Activated CD4-positive, alpha-beta T cell treated with anti-CD3 and anti-CD28 coated beads, Interleukin-10, Interleukin-2, amounts not matched to agents 100 ng/mL and 50 ng/mL, durations not matched to agents 16 hours and 8 hours (primary cell): ENCODE data around the gene FCHSD2.
A peak's percentile ranks its signal among the peaks of the same experiment; 100 is the strongest.
"Not testable (repeated sequence)": the region's sequence is repeated elsewhere in the genome, so short reads cannot be mapped to it uniquely, and the experiment has no call there.

Source experiments
- DNase-seq: peaks from one replicate; pipeline ENCODE4 v3.0.0-alpha.2; 2020

Gene FCHSD2

GRCh38 chr11:73002214-73002613 is 139.9 kb downstream of the FCHSD2 start:
- no peak for DNase-seq

DNA sequence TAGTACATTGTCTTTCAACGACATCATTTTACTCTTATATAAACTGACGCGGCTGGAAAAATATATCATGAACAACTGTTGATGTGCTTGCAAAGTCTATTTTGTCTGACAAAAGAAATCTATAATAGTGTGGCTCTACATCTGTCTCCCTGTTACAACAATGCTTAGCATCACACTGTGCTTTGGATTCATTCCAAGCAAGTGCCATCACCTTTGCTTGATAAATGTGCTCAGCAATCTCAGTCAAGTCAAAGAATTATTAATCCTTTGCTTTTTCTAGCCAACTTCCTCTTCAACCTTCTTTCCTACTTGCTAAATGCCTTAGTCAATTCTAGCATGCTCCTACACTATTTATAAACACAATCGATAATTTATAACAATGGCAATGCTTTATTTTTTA is 140.5 kb downstream of the FCHSD2 start:
- no peak for DNase-seq

DNA sequence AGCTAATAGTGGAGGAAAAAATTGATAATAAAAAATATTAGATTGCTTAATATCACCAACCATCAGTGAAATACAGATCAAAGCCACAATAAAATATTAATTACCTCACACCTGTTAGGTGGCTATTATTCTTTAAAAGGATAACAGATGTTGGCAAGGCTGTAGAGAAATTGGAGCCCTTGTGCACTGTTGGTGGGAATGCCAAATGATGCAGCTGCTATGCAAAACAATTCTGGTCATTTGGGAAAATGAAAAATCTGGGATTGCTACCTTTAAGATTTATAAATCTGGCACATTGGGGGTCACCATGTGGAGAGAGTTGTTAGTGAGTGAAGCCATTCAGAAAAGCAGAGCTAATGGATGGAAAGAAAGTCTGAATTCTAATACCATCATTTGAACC is 143.4 kb downstream of the FCHSD2 start:
- no peak for DNase-seq

DNA sequence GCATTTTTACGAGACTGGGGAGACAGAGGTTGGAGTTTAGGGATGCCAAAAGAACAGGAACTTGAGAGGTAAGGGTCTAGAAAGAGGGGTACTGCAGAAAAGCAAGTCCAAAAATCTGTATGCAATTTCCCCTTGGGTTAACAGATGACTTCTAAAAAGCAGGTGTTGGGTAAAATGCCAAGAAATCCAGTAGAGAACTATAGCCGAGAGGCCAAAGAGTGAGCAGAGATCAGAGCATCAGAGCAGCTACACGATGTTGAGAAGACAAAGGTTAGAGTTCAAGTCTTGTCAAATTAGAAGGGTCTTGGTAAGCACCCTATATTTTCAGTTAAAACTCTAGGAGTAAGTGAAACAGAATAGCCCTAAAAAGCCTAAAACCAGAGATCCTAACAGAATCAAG is 145.2 kb downstream of the FCHSD2 start:
- no peak for DNase-seq

DNA sequence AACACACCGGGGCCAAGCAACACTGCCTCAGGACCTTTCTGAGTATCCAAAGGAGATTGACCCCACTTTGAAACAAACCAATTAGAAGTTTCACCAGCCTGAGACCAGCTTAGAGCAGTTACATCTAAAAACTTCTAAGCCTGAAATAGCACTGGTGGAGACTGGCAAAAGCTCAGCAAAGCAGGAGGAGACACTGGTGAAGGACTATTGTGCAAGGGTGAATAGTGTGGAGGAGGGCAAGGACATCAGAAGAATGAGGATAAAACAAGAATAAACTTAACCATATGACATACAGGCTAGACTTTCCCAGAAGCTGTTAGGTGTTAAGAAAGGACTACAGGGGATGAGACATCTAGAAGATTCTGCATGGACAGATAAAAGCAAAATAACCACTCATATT is 152.4 kb downstream of the FCHSD2 start:
- DNase-seq, result no peak

GRCh38 chr11:72988821-72989220 is 153.3 kb downstream of the FCHSD2 start:
- no peak for DNase-seq

DNA sequence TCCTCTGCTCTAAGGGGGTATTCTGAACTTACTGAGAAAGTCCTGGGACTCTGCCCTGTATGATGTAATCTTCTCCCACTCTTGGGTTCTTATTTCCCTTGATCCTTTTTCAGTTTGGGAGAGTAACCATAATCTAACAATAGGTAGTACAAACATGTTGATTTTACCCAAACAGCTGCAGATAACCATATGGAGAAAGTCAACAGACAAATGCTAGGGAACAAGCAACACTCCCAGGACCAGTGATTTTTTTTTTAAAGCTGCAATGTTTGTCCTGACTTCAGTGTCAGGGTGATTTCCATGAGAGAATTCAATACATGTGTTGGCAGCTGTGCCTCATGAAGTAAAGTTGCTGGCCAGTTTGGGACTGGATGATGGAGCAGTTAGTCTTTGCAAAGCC is 156.5 kb downstream of the FCHSD2 start:
- DNase-seq, result no peak

- DNase-seq, result no peak
Measured at GRCh38 chr11:72984453-72985077, 157.6 kb downstream of the FCHSD2 start.

- peak; percentile 26 for DNase-seq
Measured at GRCh38 chr11:72983560-72983959, 158.6 kb downstream of the FCHSD2 start.

DNA sequence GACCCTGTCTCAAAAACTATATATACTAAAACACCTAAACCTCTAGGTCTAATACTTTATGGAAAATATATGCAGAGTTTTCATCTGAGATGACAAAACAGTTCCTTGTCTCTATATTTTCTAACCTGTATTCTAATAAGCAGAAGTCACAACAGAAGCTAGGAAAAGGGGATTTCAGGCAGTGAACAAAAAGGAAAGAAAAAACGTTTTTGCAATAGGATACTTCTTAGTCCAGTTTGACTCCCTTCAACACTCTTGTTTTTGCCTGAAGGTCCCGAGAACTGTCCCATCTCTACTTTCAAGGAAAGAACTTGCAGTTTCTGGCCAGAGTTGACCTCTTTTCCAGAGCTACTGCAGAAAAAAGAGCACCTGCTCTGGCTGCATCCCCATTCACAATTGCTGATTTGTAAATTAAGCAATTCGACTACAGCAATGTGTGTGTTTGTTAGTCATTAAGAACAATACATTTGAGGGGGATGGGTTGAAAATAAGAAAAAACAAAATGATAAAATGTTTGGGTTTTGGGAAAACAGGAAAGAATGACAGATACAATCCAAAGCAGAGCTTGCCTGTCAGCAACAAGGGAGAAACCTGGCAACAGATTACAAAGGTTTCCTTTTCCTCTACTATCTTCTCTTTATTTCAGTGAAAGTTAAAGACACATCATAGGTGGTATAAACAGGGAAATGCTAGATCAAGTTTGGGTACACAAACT is 160.0 kb downstream of the FCHSD2 start:
- DNase-seq, result no peak

GRCh38 chr11:72981080-72981479 is 161.0 kb downstream of the FCHSD2 start:
- peak; percentile 18 for DNase-seq

- not testable (repeated sequence) for DNase-seq
Measured at GRCh38 chr11:72977782-72978181, 164.3 kb downstream of the FCHSD2 start.

GRCh38 chr11:72976522-72976892 is 165.6 kb downstream of the FCHSD2 start:
- DNase-seq, result not testable (repeated sequence)

- peak; percentile 77 for DNase-seq
Measured at GRCh38 chr11:72975778-72976521, 166.2 kb downstream of the FCHSD2 start.

DNA sequence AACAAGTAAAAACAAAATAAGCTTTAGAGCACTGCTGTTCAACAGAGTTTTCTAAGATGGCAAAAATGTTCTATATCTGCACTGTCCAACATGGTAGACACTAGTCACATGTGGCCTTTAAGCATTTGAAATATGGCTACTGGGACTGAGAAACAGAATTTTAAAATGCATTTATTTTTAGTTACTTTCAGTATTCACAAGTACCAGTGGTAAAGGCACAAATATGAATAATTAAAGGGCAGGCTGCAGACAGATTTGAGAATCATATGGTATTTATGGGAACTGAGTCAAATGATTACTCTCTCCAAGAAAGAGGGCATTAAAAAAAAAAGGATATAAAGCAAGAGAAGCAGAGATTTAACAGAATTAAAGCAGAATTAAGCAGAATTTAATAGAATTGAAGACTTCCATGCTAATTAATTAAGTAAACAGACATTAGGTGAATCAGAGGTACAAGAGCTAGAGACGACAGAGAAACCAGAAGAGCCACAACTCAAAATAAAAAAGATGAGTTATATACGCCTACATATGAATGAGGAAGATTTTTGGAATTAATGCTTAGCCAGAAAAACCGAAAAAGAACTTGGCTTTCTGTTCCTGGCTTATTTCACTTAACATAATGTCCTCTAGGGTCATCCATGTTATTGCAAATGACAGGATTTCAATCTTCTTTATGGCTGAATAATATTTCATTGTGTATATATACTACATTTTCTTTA is 167.5 kb downstream of the FCHSD2 start:
- no peak for DNase-seq

GRCh38 chr11:72972496-72973128 is 169.5 kb downstream of the FCHSD2 start:
- DNase-seq, result no peak

GRCh38 chr11:72971192-72971967 is 170.7 kb downstream of the FCHSD2 start:
- no peak for DNase-seq

DNA sequence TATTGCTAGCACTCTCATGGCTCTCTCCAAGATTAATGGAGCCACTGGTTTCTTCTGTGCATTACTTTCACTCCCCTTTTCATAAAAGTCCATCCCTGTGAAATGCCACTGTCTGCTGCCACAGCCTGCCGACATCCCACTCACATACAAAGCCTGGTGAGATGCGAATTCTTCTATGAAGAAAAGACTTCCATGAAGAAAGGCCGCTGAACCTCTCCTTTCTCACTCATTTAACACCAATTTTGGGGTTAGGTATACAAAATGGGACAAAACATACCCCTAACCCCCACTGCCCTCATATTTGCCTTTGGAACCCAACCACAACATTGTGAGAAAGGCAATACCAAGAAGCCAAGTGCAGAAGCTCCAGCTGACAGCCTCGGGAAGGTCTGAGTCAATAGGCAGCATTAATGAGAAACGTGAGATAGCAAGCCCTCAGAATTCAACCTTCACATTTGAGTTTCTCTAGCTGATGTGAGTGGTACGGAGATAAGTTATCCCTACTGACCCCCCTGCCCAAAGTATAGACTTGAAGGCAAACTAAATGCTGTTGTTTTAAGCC is 171.5 kb downstream of the FCHSD2 start:
- DNase-seq, result peak; percentile 79

DNA sequence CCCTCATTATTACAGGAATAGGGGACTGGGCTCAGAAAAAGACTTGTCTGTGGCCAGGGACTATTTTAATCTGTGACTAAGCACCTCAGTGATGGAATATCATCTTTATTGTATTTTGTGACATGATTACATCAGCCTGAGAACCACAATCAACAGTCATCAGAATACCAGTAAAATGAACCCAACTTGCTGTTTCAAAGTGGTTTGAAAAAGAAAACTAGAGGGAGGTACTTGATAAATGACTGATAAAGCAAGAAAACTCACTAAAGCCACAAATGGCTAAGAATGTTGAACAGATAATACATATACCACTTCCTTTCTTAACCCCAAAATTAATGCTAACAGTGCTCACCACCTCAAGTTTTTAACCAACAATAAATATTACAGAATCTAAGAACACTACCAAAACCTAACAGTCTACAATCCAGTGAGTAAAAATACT is 172.2 kb downstream of the FCHSD2 start:
- peak; percentile 91 for DNase-seq

DNA sequence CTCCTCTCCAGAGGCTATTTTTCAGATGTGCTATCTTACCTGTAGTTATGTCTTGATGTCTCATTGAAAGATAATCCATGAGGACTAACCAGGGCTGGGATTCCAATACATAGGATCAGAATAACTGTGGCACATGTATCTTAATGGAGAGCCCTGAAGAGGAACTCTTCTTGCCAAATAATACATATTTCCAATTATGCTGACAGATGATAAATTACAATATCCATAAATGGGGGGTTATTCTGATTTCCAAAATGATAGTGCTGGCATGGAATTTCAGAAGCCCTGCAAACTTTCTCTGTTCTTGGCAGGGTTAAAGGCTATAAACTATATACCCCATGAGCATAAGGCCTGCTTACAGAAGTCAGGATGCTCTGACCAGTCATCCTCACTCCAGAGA is 173.7 kb downstream of the FCHSD2 start:
- DNase-seq, result no peak

DNA sequence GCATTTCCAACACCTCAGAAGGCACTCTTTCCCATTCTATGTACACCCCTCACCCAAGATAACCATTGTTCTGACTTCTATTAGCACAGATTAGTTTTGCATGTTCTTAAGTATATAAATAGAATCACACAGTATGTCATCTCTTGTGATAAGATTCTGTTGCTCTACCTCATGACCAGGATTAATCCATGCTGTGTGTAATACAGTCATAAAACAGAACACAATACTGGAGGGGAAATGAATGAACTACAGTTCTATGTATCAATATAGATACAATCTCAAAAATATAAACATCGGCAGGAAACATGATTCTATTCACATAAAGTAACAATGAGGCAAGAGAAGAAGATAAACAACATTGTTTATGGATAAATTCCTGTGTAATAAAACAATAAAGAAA is 176.4 kb downstream of the FCHSD2 start:
- DNase-seq, result no peak

GRCh38 chr11:72962717-72963116 is 179.4 kb downstream of the FCHSD2 start:
- no peak for DNase-seq
